ENCODE results near the gene GNAL.

GRCh38 chr18:11905613-11906012, 216.5 kb downstream of the GNAL start:
- TF ChIP-seq CTCF (conservative IDR thresholded peaks at IDR 0.05; ENCODE audit: low read depth in 2 of 2) (no peak), POLR2AphosphoS5 (IDR thresholded peaks at IDR 0.05; ENCODE audit: low read depth) (no peak), REST (IDR thresholded peaks at IDR 0.05; ENCODE audit: unreplicated experiment) (no peak), EZH2 (IDR thresholded peaks at IDR 0.05; ENCODE audit: low read depth, unreplicated experiment) (no peak), EZH2phosphoT487 (IDR thresholded peaks at IDR 0.05; ENCODE audit: unreplicated experiment) (no peak), ZNF114 (CRISPR knock-in tag; IDR thresholded peaks at IDR 0.05) (no peak), JUNB (IDR thresholded peaks at IDR 0.05; ENCODE audit: unreplicated experiment) (no peak)
- TF ChIP-seq, protein P1, sequence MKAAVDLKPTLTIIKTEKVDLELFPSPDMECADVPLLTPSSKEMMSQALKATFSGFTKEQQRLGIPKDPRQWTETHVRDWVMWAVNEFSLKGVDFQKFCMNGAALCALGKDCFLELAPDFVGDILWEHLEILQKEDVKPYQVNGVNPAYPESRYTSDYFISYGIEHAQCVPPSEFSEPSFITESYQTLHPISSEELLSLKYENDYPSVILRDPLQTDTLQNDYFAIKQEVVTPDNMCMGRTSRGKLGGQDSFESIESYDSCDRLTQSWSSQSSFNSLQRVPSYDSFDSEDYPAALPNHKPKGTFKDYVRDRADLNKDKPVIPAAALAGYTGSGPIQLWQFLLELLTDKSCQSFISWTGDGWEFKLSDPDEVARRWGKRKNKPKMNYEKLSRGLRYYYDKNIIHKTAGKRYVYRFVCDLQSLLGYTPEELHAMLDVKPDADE (IDR thresholded peaks at IDR 0.05) = no peak

All from GM23338 (cell line).